IMR-90 (cell line): ENCODE data around the gene PARVB. TPM values are rescaled to one million over a fixed set of nuclear protein-coding genes. Genes with fewer than 3 reads are reported as not detected.

Source experiments
- ATAC-seq: fragments of 200-7000 bp; cut with Tn5 transposase; 2 replicates; pipeline ENCODE4 v1.9.1; 2020; ENCODE audit warnings: low read depth, mild to moderate bottlenecking, moderate library complexity
- BruUV-seq: library from RNA; stranded (reverse); fragments of 400-500 nt; replicated peaks from 2 replicates; lab custom pipeline; 2021; lab: Mats Ljungman, UMichigan
- CTCF ChIA-PET: fragments of 300-600 bp; formaldehyde crosslinking; extraction: SDS; loops from one replicate; lab custom pipeline; 2021; ENCODE audit warnings: antibody characterized with exemption; lab: Yijun Ruan, JAX
- POLR2A ChIA-PET: fragments of 300-600 bp; sonication (Branson Sonifier 250); formaldehyde crosslinking; loops from one replicate; lab custom pipeline; 2022; ENCODE audit warnings: antibody characterized with exemption; ENCODE audit not compliant: unreplicated experiment; lab: Charles Lee
- DNase-seq: peaks from one replicate; pipeline ENCODE4 v3.0.0; 2013
- H2AFZ ChIP-seq: replicated peaks from 2 replicates; pipeline ENCODE3; 2013; ENCODE audit warnings: low read length, mild to moderate bottlenecking; ENCODE audit not compliant: poor library complexity
- H2AK5ac ChIP-seq: 2 replicates; pipeline ENCODE4 v1.6.1; 2013; ENCODE audit warnings: low read depth, low read length, inconsistent platforms
- H2AK9ac ChIP-seq: replicated peaks from 2 replicates; pipeline ENCODE3; 2013; ENCODE audit warnings: mild to moderate bottlenecking, low read depth, low read length, moderate library complexity; ENCODE audit not compliant: poor library complexity
- H2BK120ac ChIP-seq: 2 replicates; pipeline ENCODE4 v1.6.1; 2013; ENCODE audit warnings: low read depth, low read length, inconsistent platforms
- H2BK15ac ChIP-seq: 3 replicates; pipeline ENCODE4 v1.6.1; 2013; ENCODE audit warnings: low read depth, low read length, inconsistent platforms
- H2BK20ac ChIP-seq: 2 replicates; pipeline ENCODE4 v1.6.1; 2013; ENCODE audit warnings: low read depth, mild to moderate bottlenecking, inconsistent platforms, low read length, moderate library complexity
- H2BK5ac ChIP-seq: 2 replicates; pipeline ENCODE4 v1.6.1; 2013; ENCODE audit warnings: mild to moderate bottlenecking, low read depth, low read length, inconsistent platforms; ENCODE audit not compliant: poor library complexity, severe bottlenecking
- H3K14ac ChIP-seq: replicated peaks from 2 replicates; pipeline ENCODE4 v1.6.1; 2013; ENCODE audit warnings: low read depth, low read length, inconsistent platforms
- H3K18ac ChIP-seq: 2 replicates; pipeline ENCODE4 v1.6.1; 2013; ENCODE audit warnings: low read depth, low read length, control low read depth
- H3K23ac ChIP-seq: 2 replicates; pipeline ENCODE4 v1.6.1; 2013; ENCODE audit warnings: low read depth, low read length, inconsistent platforms
- H3K27ac ChIP-seq: 2 replicates; pipeline ENCODE4 v1.5.1; 2013; ENCODE audit warnings: mild to moderate bottlenecking, control low read depth, low read length; ENCODE audit not compliant: insufficient read depth
- H3K27me3 ChIP-seq: 2 replicates; pipeline ENCODE4 v1.6.1; 2013; ENCODE audit warnings: low read length; ENCODE audit not compliant: control insufficient read depth, insufficient read depth
- H3K36me3 ChIP-seq: 2 replicates; pipeline ENCODE4 v1.6.1; 2013; ENCODE audit warnings: low read length, mixed read lengths; ENCODE audit not compliant: control insufficient read depth, insufficient read depth
- H3K4ac ChIP-seq: 2 replicates; pipeline ENCODE4 v1.6.1; 2013; ENCODE audit warnings: low read depth, low read length, inconsistent platforms
- H3K4me1 ChIP-seq: 2 replicates; pipeline ENCODE4 v1.6.1; 2013; ENCODE audit warnings: low read length, mixed read lengths; ENCODE audit not compliant: control insufficient read depth, insufficient read depth
- H3K4me2 ChIP-seq: 2 replicates; pipeline ENCODE4 v1.6.1; 2013; ENCODE audit warnings: low read depth, mild to moderate bottlenecking, control low read depth, low read length, moderate library complexity
- H3K4me3 ChIP-seq: 2 replicates; pipeline ENCODE4 v1.5.1; 2013; ENCODE audit warnings: low read depth, mild to moderate bottlenecking, control low read depth, low read length, moderate library complexity; ENCODE audit not compliant: insufficient read depth
- H3K56ac ChIP-seq: 2 replicates; pipeline ENCODE4 v1.6.1; 2013; ENCODE audit warnings: low read length, inconsistent platforms; ENCODE audit not compliant: insufficient read depth; ENCODE audit errors: extremely low read depth
- H3K79me1 ChIP-seq, 2 experiments: 2 replicates each; pipeline ENCODE4 v1.6.1; 2013; ENCODE audit warnings: low read length in 2 of 2, inconsistent platforms in 1 of 2, low read depth in 1 of 2
- H3K9ac ChIP-seq: 2 replicates; pipeline ENCODE4 v1.6.1; 2013; ENCODE audit warnings: low read depth, low read length, control low read depth
- H3K9me1 ChIP-seq: 2 replicates; pipeline ENCODE4 v1.6.1; 2013; ENCODE audit warnings: low read length, inconsistent platforms; ENCODE audit not compliant: insufficient read depth
- H3K9me3 ChIP-seq: 2 replicates; pipeline ENCODE4 v1.6.1; 2013; ENCODE audit warnings: low read length; ENCODE audit not compliant: control insufficient read depth, insufficient read depth
- H4K20me1 ChIP-seq: 2 replicates; pipeline ENCODE4 v1.6.1; 2013; ENCODE audit warnings: low read length, inconsistent platforms; ENCODE audit not compliant: insufficient read depth
- H4K5ac ChIP-seq: 2 replicates; pipeline ENCODE4 v1.6.1; 2013; ENCODE audit warnings: mild to moderate bottlenecking, low read depth, low read length, control low read depth
- H4K8ac ChIP-seq, 2 experiments: 2 replicates each; pipeline ENCODE4 v1.6.1; 2013; ENCODE audit warnings: low read depth in 2 of 2, low read length in 2 of 2, control low read depth in 1 of 2, inconsistent platforms in 1 of 2
- H4K91ac ChIP-seq: 2 replicates; pipeline ENCODE4 v1.6.1; 2013; ENCODE audit warnings: low read depth, low read length, inconsistent platforms; ENCODE audit not compliant: insufficient read depth
- BHLHE40 ChIP-seq: fragments of 150-350 bp; IDR thresholded peaks from 2 replicates; pipeline ENCODE4 v1.6.1; 2016; ENCODE audit warnings: mild to moderate bottlenecking, low read depth, low read length
- CEBPB ChIP-seq: IDR thresholded peaks from 2 replicates; pipeline ENCODE4 v1.6.1; 2012; ENCODE audit warnings: low read depth, low read length, improper control_type of control experiment
- CHD1 ChIP-seq: IDR thresholded peaks from 2 replicates; pipeline ENCODE4 v1.6.1; 2012; ENCODE audit warnings: low read depth, low read length, improper control_type of control experiment
- MAFK ChIP-seq: IDR thresholded peaks from 2 replicates; pipeline ENCODE4 v1.6.1; 2012; ENCODE audit warnings: low read depth, low read length, improper control_type of control experiment
- MAZ ChIP-seq: IDR thresholded peaks from 2 replicates; pipeline ENCODE4 v1.6.1; 2012; ENCODE audit warnings: low read depth, mild to moderate bottlenecking, low read length, improper control_type of control experiment, moderate library complexity, borderline replicate concordance
- NFE2L2 ChIP-seq: fragments of 150-350 bp; IDR thresholded peaks from 2 replicates; pipeline ENCODE4 v1.6.1; 2016; ENCODE audit warnings: low read depth, mild to moderate bottlenecking, low read length
- POLR2A ChIP-seq: IDR thresholded peaks from 2 replicates; pipeline ENCODE4 v1.6.1; 2012; ENCODE audit warnings: mild to moderate bottlenecking, low read depth, low read length
- RAD21 ChIP-seq: IDR thresholded peaks from 2 replicates; pipeline ENCODE4 v1.6.1; 2012; ENCODE audit warnings: low read length, improper control_type of control experiment
- RCOR1 ChIP-seq: IDR thresholded peaks from 2 replicates; pipeline ENCODE4 v1.6.1; 2012; ENCODE audit warnings: mild to moderate bottlenecking, low read length, improper control_type of control experiment; ENCODE audit not compliant: insufficient replicate concordance
- RFX5 ChIP-seq: IDR thresholded peaks from 2 replicates; pipeline ENCODE4 v1.8.0; 2012; ENCODE audit warnings: low read depth, mild to moderate bottlenecking, low read length, moderate library complexity
- SMC3 ChIP-seq: fragments of 150-350 bp; IDR thresholded peaks from 2 replicates; pipeline ENCODE4 v1.6.1; 2016; ENCODE audit warnings: low read depth, mild to moderate bottlenecking, antibody characterized with exemption, low read length, moderate library complexity
- WGBS, 2 experiments: methylation state at CpG; one replicate each; pipeline versions ENCODE4 v1.1.5 to v1.1.7; 2013; ENCODE audit warnings: missing lambda C conversion rate in 2 of 2; ENCODE audit not compliant: insufficient read length in 1 of 2; ENCODE audit errors: extremely low coverage in 2 of 2; 5-methylcytosine and 5-hydroxymethylcytosine counted together
- dilution Hi-C: fragments of 300-500 bp; cut with HindIII; formaldehyde crosslinking; loops from one replicate; pipeline ENCODE4 v1.14.3; 2018; ENCODE audit warnings: low sequenced_read_pairs; ENCODE audit not compliant: unreplicated experiment
- in situ Hi-C: fragments of 300-500 bp; cut with MboI; formaldehyde crosslinking; loops from 3 replicates; pipeline ENCODE4 v1.14.3; 2019; ENCODE audit warnings: low sequenced_read_pairs, inconsistent platforms, mixed read lengths
- intact Hi-C: fragments of 100-400 bp; cut with micrococcal nuclease; formaldehyde crosslinking; loops from 2 replicates; pipeline ENCODE4 v1.10.0; 2022
- polyA plus RNA-seq, 3 experiments: library from polyadenylated mRNA; depleted of rRNA; stranded (reverse); fragments of >200 nt; gene quantifications; 2 replicates each; pipeline ENCODE4 v1.2.3, GENCODE V29; 2012; ENCODE audit warnings: low replicate concordance in 1 of 3
- total RNA-seq: library from RNA; depleted of rRNA; stranded (reverse); fragments of >200 nt; gene quantifications from 2 replicates; pipeline ENCODE4 v1.2.3, GENCODE V29; 2012
- TF ChIP-seq, protein P1 (sequence below): fragments of 150-350 bp; IDR thresholded peaks from 2 replicates; pipeline ENCODE4 v1.6.1; 2017; ENCODE audit warnings: mild to moderate bottlenecking, antibody characterized with exemption, low read length, low read depth
- TF ChIP-seq, protein P2 (sequence below): conservative IDR thresholded peaks from 2 replicates; pipeline ENCODE4 v1.5.1; 2012; ENCODE audit warnings: mild to moderate bottlenecking, low read depth, low read length, improper control_type of control experiment

PARVB gene
- total and polyA plus RNA-seq, 2 of the 4 experiments (the other 2 are of a cell fraction), result 44.3 to 53.9 TPM

DNA sequence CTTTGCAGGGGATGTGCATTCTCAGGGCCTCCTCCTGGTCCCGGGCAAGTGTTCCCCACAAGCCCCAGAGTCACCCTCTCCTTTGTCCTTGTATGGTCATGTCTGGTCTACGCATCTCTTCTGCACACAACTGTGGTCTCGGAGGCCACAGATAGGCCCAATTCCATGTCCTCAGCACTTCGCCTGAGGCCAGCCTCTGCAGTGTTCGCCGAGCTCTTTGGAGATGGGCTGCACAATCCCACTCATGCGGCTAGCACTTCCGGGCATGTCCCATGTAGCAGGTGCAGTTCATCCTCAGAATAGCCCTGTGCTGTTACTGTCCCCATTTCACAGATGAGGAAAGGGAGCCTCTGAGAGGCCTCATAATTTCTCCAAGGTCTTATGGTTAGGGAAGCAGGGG, 164.2 kb downstream of the PARVB start:
- H3K27ac ChIP-seq, result no peak overlapping the region
- no peaks in the 10 kb centered on the region for H3K79me1 ChIP-seq
- H2BK5ac ChIP-seq, result no peak overlapping the region
- no peak for DNase-seq
- H3K4me2 ChIP-seq, result no peak overlapping the region
- ChIA-PET POLR2A (no interaction called here), CTCF (no interaction called here)
- H3K14ac ChIP-seq, result no peak overlapping the region
- WGBS, 2 experiments, result 84% methylated on average over 5 of the region's 8 CpGs; no CpG with 5 or more reads in 1 of the 2 experiments
- no peak overlapping the region for H4K8ac ChIP-seq
- H3K4me3 ChIP-seq, result no peak overlapping the region
- BruUV-seq, result no TSS peak
- intact Hi-C loops (no loop called here), in situ Hi-C loops (no loop called here), dilution Hi-C loops (no loop called here)
- no peaks in the 10 kb centered on the region for H3K4me1 ChIP-seq
- H3K56ac ChIP-seq, result no peak overlapping the region
- no peaks in the 10 kb centered on the region; the same call in 1 of the 2 replicates for H4K20me1 ChIP-seq
- no peak overlapping the region for H4K91ac ChIP-seq
- no peak overlapping the region for H2BK15ac ChIP-seq
- no peak overlapping the region for H3K23ac ChIP-seq
- H3K9me1 ChIP-seq, result no peaks in the 10 kb centered on the region
- peaks cover 30% of the 10 kb centered on the region for H3K27me3 ChIP-seq
- H2BK20ac ChIP-seq, result no peak overlapping the region
- H2AFZ ChIP-seq, result no peak overlapping the region
- H3K9me3 ChIP-seq, result no peaks in the 10 kb centered on the region
- no peak overlapping the region for H4K5ac ChIP-seq
- no peak for ATAC-seq
- H3K18ac ChIP-seq, result no peak overlapping the region
- H3K4ac ChIP-seq, result no peak overlapping the region
- no peak overlapping the region for H2AK5ac ChIP-seq
- H2AK9ac ChIP-seq, result peak overlapping the region; percentile 9
- TF ChIP-seq, protein P1, sequence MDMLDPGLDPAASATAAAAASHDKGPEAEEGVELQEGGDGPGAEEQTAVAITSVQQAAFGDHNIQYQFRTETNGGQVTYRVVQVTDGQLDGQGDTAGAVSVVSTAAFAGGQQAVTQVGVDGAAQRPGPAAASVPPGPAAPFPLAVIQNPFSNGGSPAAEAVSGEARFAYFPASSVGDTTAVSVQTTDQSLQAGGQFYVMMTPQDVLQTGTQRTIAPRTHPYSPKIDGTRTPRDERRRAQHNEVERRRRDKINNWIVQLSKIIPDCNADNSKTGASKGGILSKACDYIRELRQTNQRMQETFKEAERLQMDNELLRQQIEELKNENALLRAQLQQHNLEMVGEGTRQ, result no peak
- no peak for TF ChIP-seq RFX5
- TF ChIP-seq CHD1, result no peak
- TF ChIP-seq RCOR1, result no peak
- no peak for TF ChIP-seq SMC3
- TF ChIP-seq NFE2L2, result no peak
- no peak for TF ChIP-seq RAD21
- no peak for TF ChIP-seq MAFK
- TF ChIP-seq BHLHE40, result no peak
- TF ChIP-seq, protein P2, sequence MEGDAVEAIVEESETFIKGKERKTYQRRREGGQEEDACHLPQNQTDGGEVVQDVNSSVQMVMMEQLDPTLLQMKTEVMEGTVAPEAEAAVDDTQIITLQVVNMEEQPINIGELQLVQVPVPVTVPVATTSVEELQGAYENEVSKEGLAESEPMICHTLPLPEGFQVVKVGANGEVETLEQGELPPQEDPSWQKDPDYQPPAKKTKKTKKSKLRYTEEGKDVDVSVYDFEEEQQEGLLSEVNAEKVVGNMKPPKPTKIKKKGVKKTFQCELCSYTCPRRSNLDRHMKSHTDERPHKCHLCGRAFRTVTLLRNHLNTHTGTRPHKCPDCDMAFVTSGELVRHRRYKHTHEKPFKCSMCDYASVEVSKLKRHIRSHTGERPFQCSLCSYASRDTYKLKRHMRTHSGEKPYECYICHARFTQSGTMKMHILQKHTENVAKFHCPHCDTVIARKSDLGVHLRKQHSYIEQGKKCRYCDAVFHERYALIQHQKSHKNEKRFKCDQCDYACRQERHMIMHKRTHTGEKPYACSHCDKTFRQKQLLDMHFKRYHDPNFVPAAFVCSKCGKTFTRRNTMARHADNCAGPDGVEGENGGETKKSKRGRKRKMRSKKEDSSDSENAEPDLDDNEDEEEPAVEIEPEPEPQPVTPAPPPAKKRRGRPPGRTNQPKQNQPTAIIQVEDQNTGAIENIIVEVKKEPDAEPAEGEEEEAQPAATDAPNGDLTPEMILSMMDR, result no peak
- no peak for TF ChIP-seq MAZ
- TF ChIP-seq CEBPB, result no peak
- TF ChIP-seq POLR2A, result no peak
- H3K9ac ChIP-seq, result no peak overlapping the region
- no peaks in the 10 kb centered on the region for H3K36me3 ChIP-seq
- H2BK120ac ChIP-seq, result no peak overlapping the region
